IMR-90 (cell line): Measurements from ENCODE around the gene SF3B3. TPM values are rescaled to one million over a fixed set of nuclear protein-coding genes. Genes with fewer than 3 reads are reported as not detected.

Experiments used
- ATAC-seq: fragments of 200-7000 bp; cut with Tn5 transposase; 2 replicates; pipeline ENCODE4 v1.9.1; 2020; ENCODE audit warnings: low read depth, mild to moderate bottlenecking, moderate library complexity
- BruUV-seq: library from RNA; stranded (reverse); fragments of 400-500 nt; replicated peaks from 2 replicates; lab custom pipeline; 2021; lab: Mats Ljungman, UMichigan
- CTCF ChIA-PET: fragments of 300-600 bp; formaldehyde crosslinking; extraction: SDS; loops from one replicate; lab custom pipeline; 2021; ENCODE audit warnings: antibody characterized with exemption; lab: Yijun Ruan, JAX
- POLR2A ChIA-PET: fragments of 300-600 bp; sonication (Branson Sonifier 250); formaldehyde crosslinking; loops from one replicate; lab custom pipeline; 2022; ENCODE audit warnings: antibody characterized with exemption; ENCODE audit not compliant: unreplicated experiment; lab: Charles Lee
- DNase-seq: peaks from one replicate; pipeline ENCODE4 v3.0.0; 2013
- H2AFZ ChIP-seq: replicated peaks from 2 replicates; pipeline ENCODE3; 2013; ENCODE audit warnings: low read length, mild to moderate bottlenecking; ENCODE audit not compliant: poor library complexity
- H2AK5ac ChIP-seq: 2 replicates; pipeline ENCODE4 v1.6.1; 2013; ENCODE audit warnings: low read depth, low read length, inconsistent platforms
- H2AK9ac ChIP-seq: replicated peaks from 2 replicates; pipeline ENCODE3; 2013; ENCODE audit warnings: mild to moderate bottlenecking, low read depth, low read length, moderate library complexity; ENCODE audit not compliant: poor library complexity
- H2BK120ac ChIP-seq: 2 replicates; pipeline ENCODE4 v1.6.1; 2013; ENCODE audit warnings: low read depth, low read length, inconsistent platforms
- H2BK15ac ChIP-seq: 3 replicates; pipeline ENCODE4 v1.6.1; 2013; ENCODE audit warnings: low read depth, low read length, inconsistent platforms
- H2BK20ac ChIP-seq: 2 replicates; pipeline ENCODE4 v1.6.1; 2013; ENCODE audit warnings: low read depth, mild to moderate bottlenecking, inconsistent platforms, low read length, moderate library complexity
- H2BK5ac ChIP-seq: 2 replicates; pipeline ENCODE4 v1.6.1; 2013; ENCODE audit warnings: mild to moderate bottlenecking, low read depth, low read length, inconsistent platforms; ENCODE audit not compliant: poor library complexity, severe bottlenecking
- H3K14ac ChIP-seq: replicated peaks from 2 replicates; pipeline ENCODE4 v1.6.1; 2013; ENCODE audit warnings: low read depth, low read length, inconsistent platforms
- H3K18ac ChIP-seq: 2 replicates; pipeline ENCODE4 v1.6.1; 2013; ENCODE audit warnings: low read depth, low read length, control low read depth
- H3K23ac ChIP-seq: 2 replicates; pipeline ENCODE4 v1.6.1; 2013; ENCODE audit warnings: low read depth, low read length, inconsistent platforms
- H3K27ac ChIP-seq: 2 replicates; pipeline ENCODE4 v1.5.1; 2013; ENCODE audit warnings: mild to moderate bottlenecking, control low read depth, low read length; ENCODE audit not compliant: insufficient read depth
- H3K27me3 ChIP-seq: 2 replicates; pipeline ENCODE4 v1.6.1; 2013; ENCODE audit warnings: low read length; ENCODE audit not compliant: control insufficient read depth, insufficient read depth
- H3K36me3 ChIP-seq: 2 replicates; pipeline ENCODE4 v1.6.1; 2013; ENCODE audit warnings: low read length, mixed read lengths; ENCODE audit not compliant: control insufficient read depth, insufficient read depth
- H3K4ac ChIP-seq: 2 replicates; pipeline ENCODE4 v1.6.1; 2013; ENCODE audit warnings: low read depth, low read length, inconsistent platforms
- H3K4me1 ChIP-seq: 2 replicates; pipeline ENCODE4 v1.6.1; 2013; ENCODE audit warnings: low read length, mixed read lengths; ENCODE audit not compliant: control insufficient read depth, insufficient read depth
- H3K4me2 ChIP-seq: 2 replicates; pipeline ENCODE4 v1.6.1; 2013; ENCODE audit warnings: low read depth, mild to moderate bottlenecking, control low read depth, low read length, moderate library complexity
- H3K4me3 ChIP-seq: 2 replicates; pipeline ENCODE4 v1.5.1; 2013; ENCODE audit warnings: low read depth, mild to moderate bottlenecking, control low read depth, low read length, moderate library complexity; ENCODE audit not compliant: insufficient read depth
- H3K56ac ChIP-seq: 2 replicates; pipeline ENCODE4 v1.6.1; 2013; ENCODE audit warnings: low read length, inconsistent platforms; ENCODE audit not compliant: insufficient read depth; ENCODE audit errors: extremely low read depth
- H3K79me1 ChIP-seq, 2 experiments: 2 replicates each; pipeline ENCODE4 v1.6.1; 2013; ENCODE audit warnings: low read length in 2 of 2, inconsistent platforms in 1 of 2, low read depth in 1 of 2
- H3K9ac ChIP-seq: 2 replicates; pipeline ENCODE4 v1.6.1; 2013; ENCODE audit warnings: low read depth, low read length, control low read depth
- H3K9me1 ChIP-seq: 2 replicates; pipeline ENCODE4 v1.6.1; 2013; ENCODE audit warnings: low read length, inconsistent platforms; ENCODE audit not compliant: insufficient read depth
- H3K9me3 ChIP-seq: 2 replicates; pipeline ENCODE4 v1.6.1; 2013; ENCODE audit warnings: low read length; ENCODE audit not compliant: control insufficient read depth, insufficient read depth
- H4K20me1 ChIP-seq: 2 replicates; pipeline ENCODE4 v1.6.1; 2013; ENCODE audit warnings: low read length, inconsistent platforms; ENCODE audit not compliant: insufficient read depth
- H4K5ac ChIP-seq: 2 replicates; pipeline ENCODE4 v1.6.1; 2013; ENCODE audit warnings: mild to moderate bottlenecking, low read depth, low read length, control low read depth
- H4K8ac ChIP-seq, 2 experiments: 2 replicates each; pipeline ENCODE4 v1.6.1; 2013; ENCODE audit warnings: low read depth in 2 of 2, low read length in 2 of 2, control low read depth in 1 of 2, inconsistent platforms in 1 of 2
- H4K91ac ChIP-seq: 2 replicates; pipeline ENCODE4 v1.6.1; 2013; ENCODE audit warnings: low read depth, low read length, inconsistent platforms; ENCODE audit not compliant: insufficient read depth
- ELK1 ChIP-seq: fragments of 150-350 bp; IDR thresholded peaks from 2 replicates; pipeline ENCODE4 v1.6.1; 2016; ENCODE audit warnings: low read depth, mild to moderate bottlenecking, low read length, moderate library complexity, borderline replicate concordance
- MXI1 ChIP-seq: IDR thresholded peaks from 2 replicates; pipeline ENCODE4 v1.6.1; 2012; ENCODE audit warnings: low read depth, mild to moderate bottlenecking, low read length, moderate library complexity, borderline replicate concordance
- NFE2L2 ChIP-seq: fragments of 150-350 bp; IDR thresholded peaks from 2 replicates; pipeline ENCODE4 v1.6.1; 2016; ENCODE audit warnings: low read depth, mild to moderate bottlenecking, low read length
- WGBS, 2 experiments: methylation state at CpG; one replicate each; pipeline versions ENCODE4 v1.1.5 to v1.1.7; 2013; ENCODE audit warnings: missing lambda C conversion rate in 2 of 2; ENCODE audit not compliant: insufficient read length in 1 of 2; ENCODE audit errors: extremely low coverage in 2 of 2; 5-methylcytosine and 5-hydroxymethylcytosine counted together
- dilution Hi-C: fragments of 300-500 bp; cut with HindIII; formaldehyde crosslinking; loops from one replicate; pipeline ENCODE4 v1.14.3; 2018; ENCODE audit warnings: low sequenced_read_pairs; ENCODE audit not compliant: unreplicated experiment
- in situ Hi-C: fragments of 300-500 bp; cut with MboI; formaldehyde crosslinking; loops from 3 replicates; pipeline ENCODE4 v1.14.3; 2019; ENCODE audit warnings: low sequenced_read_pairs, inconsistent platforms, mixed read lengths
- intact Hi-C: fragments of 100-400 bp; cut with micrococcal nuclease; formaldehyde crosslinking; loops from 2 replicates; pipeline ENCODE4 v1.10.0; 2022
- polyA plus RNA-seq, 3 experiments: library from polyadenylated mRNA; depleted of rRNA; stranded (reverse); fragments of >200 nt; gene quantifications; 2 replicates each; pipeline ENCODE4 v1.2.3, GENCODE V29; 2012; ENCODE audit warnings: low replicate concordance in 1 of 3
- total RNA-seq: library from RNA; depleted of rRNA; stranded (reverse); fragments of >200 nt; gene quantifications from 2 replicates; pipeline ENCODE4 v1.2.3, GENCODE V29; 2012

The SF3B3 gene
- total and polyA plus RNA-seq, 2 of the 4 experiments (the other 2 are of a cell fraction): 97.9 to 134 TPM

DNA sequence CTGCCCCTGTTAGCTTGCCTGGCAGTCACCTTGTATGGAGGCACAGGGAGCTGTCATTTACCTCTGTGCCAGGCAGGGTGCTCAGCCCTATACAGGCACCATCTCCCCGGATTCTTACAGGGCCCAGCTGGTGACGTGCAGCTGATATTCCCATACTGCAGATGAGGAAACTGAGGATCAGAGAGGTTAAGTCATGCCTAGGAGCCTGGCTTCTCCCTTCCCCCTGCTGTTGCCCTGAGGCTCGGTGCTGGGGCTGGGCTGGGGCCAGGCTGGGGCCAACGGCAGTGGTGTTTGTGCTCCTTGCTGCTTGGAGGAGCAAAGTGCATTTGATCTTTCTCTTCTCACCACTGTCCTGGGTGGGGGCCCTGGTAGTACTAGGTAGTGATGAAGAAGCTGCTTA is 68.0 kb downstream of the SF3B3 start:
- no peak overlapping the region for H2AK5ac ChIP-seq
- intact Hi-C loops: loop anchor here (5.0 kb wide), 1 partner anchor 46 kb away; no protein-coding TSS in a partner anchor
- no peak overlapping the region for H3K4me2 ChIP-seq

More for the DNA sequence above, 68.0 kb downstream of the SF3B3 start:
- Histone ChIP-seq H3K14ac (no peak overlapping the region), H2AFZ (no peak overlapping the region), H3K9me1 (no peaks in the 10 kb centered on the region; the same call in 1 of the 2 replicates), H3K36me3 (no peaks in the 10 kb centered on the region), H3K4ac (no peak overlapping the region), H4K8ac (no peak overlapping the region), H2BK5ac (no peak overlapping the region), H4K5ac (no peak overlapping the region), H3K9me3 (no peaks in the 10 kb centered on the region), H3K56ac (no peak overlapping the region), H3K9ac (no peak overlapping the region), H2BK20ac (no peak overlapping the region), H2BK120ac (no peak overlapping the region), H3K27ac (no peak overlapping the region), H2AK9ac (no peak overlapping the region), H3K4me1 (peaks cover 8% of the 10 kb centered on the region), H3K18ac (no peak overlapping the region), H3K4me3 (no peak overlapping the region), H4K91ac (no peak overlapping the region), H4K20me1 (no peaks in the 10 kb centered on the region), H3K23ac (no peak overlapping the region), H3K79me1 (no peaks in the 10 kb centered on the region), H2BK15ac (no peak overlapping the region), H3K27me3 (no peaks in the 10 kb centered on the region; the same call in 1 of the 2 replicates)
- ATAC-seq: no peak
- in situ Hi-C loops (loop anchor here (5.0 kb wide), 1 partner anchor 41 kb away; no protein-coding TSS in a partner anchor), dilution Hi-C loops (no loop called here)
- POLR2A ChIA-PET: interaction anchor here (0.6 kb wide), 1 partner anchor 57 kb away, joined by 6 read pairs; no protein-coding TSS in a partner anchor
- CTCF ChIA-PET: interaction anchor here (0.6 kb wide), 1 partner anchor 344 kb away, joined by 3 read pairs; no protein-coding TSS in a partner anchor
- no CpG with 5 or more reads among the region's 4 CpGs for WGBS, 2 experiments
- no peak for DNase-seq
- no TSS peak for BruUV-seq
- TF ChIP-seq ELK1 (no peak), MXI1 (no peak), NFE2L2 (no peak)
